H9 (cell line): ENCODE data around the gene WSB1. TPM values are rescaled to one million over a fixed set of nuclear protein-coding genes. Genes with fewer than 3 reads are reported as not detected.

Source experiments
- DNase-seq: peaks from one replicate; pipeline ENCODE4 v3.0.0-alpha.2; 2017
- H2AFZ ChIP-seq: one replicate; pipeline ENCODE4 v1.6.1; 2013; ENCODE audit warnings: mild to moderate bottlenecking, low read length, control low read depth, moderate library complexity
- H2AK5ac ChIP-seq: 2 replicates; pipeline ENCODE4 v1.6.1; 2013; ENCODE audit warnings: low read length, control low read depth, mixed read lengths; ENCODE audit not compliant: insufficient read length
- H2BK120ac ChIP-seq: one replicate; pipeline ENCODE4 v1.6.1; 2013; ENCODE audit warnings: low read depth, mild to moderate bottlenecking, low read length, control low read depth, inconsistent platforms; ENCODE audit not compliant: poor library complexity, severe bottlenecking
- H2BK12ac ChIP-seq: 2 replicates; pipeline ENCODE4 v1.6.1; 2013; ENCODE audit warnings: low read length, control low read depth, mixed read lengths, low read depth; ENCODE audit not compliant: insufficient read length
- H2BK15ac ChIP-seq: 2 replicates; pipeline ENCODE4 v1.6.1; 2013; ENCODE audit warnings: low read depth, low read length, control low read depth
- H2BK20ac ChIP-seq: one replicate; pipeline ENCODE4 v1.6.1; 2013; ENCODE audit warnings: low read depth, mild to moderate bottlenecking, low read length, control low read depth, inconsistent platforms; ENCODE audit not compliant: poor library complexity, severe bottlenecking
- H2BK5ac ChIP-seq: 2 replicates; pipeline ENCODE4 v1.6.1; 2013; ENCODE audit warnings: low read length, control low read depth, mixed read lengths; ENCODE audit not compliant: insufficient read length
- H3K14ac ChIP-seq: 2 replicates; pipeline ENCODE4 v1.6.1; 2013; ENCODE audit warnings: low read length, control low read depth; ENCODE audit not compliant: insufficient read depth
- H3K18ac ChIP-seq: 2 replicates; pipeline ENCODE4 v1.6.1; 2013; ENCODE audit warnings: low read depth, mild to moderate bottlenecking, mixed read lengths, low read length, control low read depth; ENCODE audit not compliant: insufficient read length
- H3K23ac ChIP-seq: 2 replicates; pipeline ENCODE4 v1.6.1; 2013; ENCODE audit warnings: low read length, control low read depth, mixed read lengths, low read depth; ENCODE audit not compliant: insufficient read length
- H3K23me2 ChIP-seq: 2 replicates; pipeline ENCODE4 v1.6.1; 2013; ENCODE audit warnings: low read depth, mild to moderate bottlenecking, mixed read lengths, low read length, control low read depth; ENCODE audit not compliant: insufficient read length, poor library complexity, severe bottlenecking
- H3K27ac ChIP-seq: 2 replicates; pipeline ENCODE4 v1.5.1; 2013; ENCODE audit warnings: low read length, control low read depth, mixed read lengths, low read depth; ENCODE audit not compliant: insufficient read length
- H3K27me3 ChIP-seq: 2 replicates; pipeline ENCODE4 v1.6.1; 2013; ENCODE audit warnings: low read length, control low read depth, inconsistent platforms; ENCODE audit not compliant: insufficient read depth
- H3K4ac ChIP-seq: 2 replicates; pipeline ENCODE4 v1.6.1; 2013; ENCODE audit warnings: low read depth, mild to moderate bottlenecking, control low read depth, inconsistent platforms, low read length, moderate library complexity
- H3K4me1 ChIP-seq: 2 replicates; pipeline ENCODE4 v1.6.1; 2013; ENCODE audit warnings: low read length, control low read depth, inconsistent platforms; ENCODE audit not compliant: insufficient read depth
- H3K4me2 ChIP-seq: 2 replicates; pipeline ENCODE4 v1.6.1; 2013; ENCODE audit warnings: low read length, control low read depth, mixed read lengths; ENCODE audit not compliant: insufficient read length, insufficient read depth
- H3K56ac ChIP-seq: 2 replicates; pipeline ENCODE4 v1.6.1; 2013; ENCODE audit warnings: low read depth, mild to moderate bottlenecking, mixed read lengths, low read length, control low read depth; ENCODE audit not compliant: insufficient read length
- H3K79me1 ChIP-seq: 2 replicates; pipeline ENCODE4 v1.6.1; 2013; ENCODE audit warnings: low read depth, mild to moderate bottlenecking, moderate library complexity, low read length, control low read depth, inconsistent platforms; ENCODE audit not compliant: insufficient read depth, poor library complexity, severe bottlenecking
- H3K79me2 ChIP-seq: 2 replicates; pipeline ENCODE4 v1.6.1; 2013; ENCODE audit warnings: low read length, control low read depth, inconsistent platforms; ENCODE audit not compliant: insufficient read depth
- H3K9ac ChIP-seq: 2 replicates; pipeline ENCODE4 v1.6.1; 2013; ENCODE audit warnings: low read length, control low read depth, mixed read lengths; ENCODE audit not compliant: insufficient read length; ENCODE audit errors: extremely low read depth
- H3K9me3 ChIP-seq: one replicate; pipeline ENCODE4 v1.6.1; 2013; ENCODE audit warnings: low read depth, low read length, inconsistent platforms; ENCODE audit not compliant: control insufficient read depth
- H3T11ph ChIP-seq: one replicate; pipeline ENCODE4 v1.6.1; 2013; ENCODE audit warnings: mild to moderate bottlenecking, low read length, control low read depth, inconsistent platforms
- H4K20me1 ChIP-seq: one replicate; pipeline ENCODE4 v1.6.1; 2013; ENCODE audit not compliant: control insufficient read depth, insufficient read length, insufficient read depth
- H4K5ac ChIP-seq: 2 replicates; pipeline ENCODE4 v1.6.1; 2013; ENCODE audit warnings: low read depth, mild to moderate bottlenecking, mixed read lengths, low read length, control low read depth; ENCODE audit not compliant: insufficient read length
- H4K8ac ChIP-seq: replicated peaks from 2 replicates; pipeline ENCODE4 v1.6.1; 2013; ENCODE audit warnings: low read length, control low read depth, mixed read lengths, low read depth; ENCODE audit not compliant: insufficient read length
- H4K91ac ChIP-seq: 2 replicates; pipeline ENCODE4 v1.6.1; 2013; ENCODE audit warnings: low read depth, mild to moderate bottlenecking, moderate library complexity, mixed read lengths, low read length, control low read depth; ENCODE audit not compliant: insufficient read length
- H3K27ac Mint-ChIP-seq, 3 experiments: 2 replicates in 2 of 3; 3 replicates in 1 of 3; pipeline ENCODE4 v1.8.0; 2020 to 2021; ENCODE audit warnings: mixed read lengths in 3 of 3, mild to moderate bottlenecking in 1 of 3, moderate library complexity in 1 of 3
- H3K27me3 Mint-ChIP-seq: 2 replicates; pipeline ENCODE4 v1.8.0; 2021; ENCODE audit warnings: low read depth, mild to moderate bottlenecking, moderate library complexity, mixed read lengths
- H3K36me3 Mint-ChIP-seq, 3 experiments: 2 replicates in 2 of 3; 3 replicates in 1 of 3; pipeline ENCODE4 v1.8.0; 2020 to 2021; ENCODE audit warnings: low read depth in 3 of 3, mixed read lengths in 3 of 3; ENCODE audit not compliant: insufficient read depth in 1 of 3
- H3K4me1 Mint-ChIP-seq, 2 experiments: 2 replicates each; pipeline ENCODE4 v1.8.0; 2020; ENCODE audit warnings: mixed read lengths in 2 of 2
- H3K4me3 Mint-ChIP-seq, 2 experiments: 2 replicates in 1 of 2; 3 replicates in 1 of 2; pipeline ENCODE4 v1.8.0; 2020 to 2021; ENCODE audit warnings: mild to moderate bottlenecking in 2 of 2, mixed read lengths in 2 of 2, moderate library complexity in 1 of 2
- H3K9me3 Mint-ChIP-seq, 2 experiments: 2 replicates in 1 of 2; 3 replicates in 1 of 2; pipeline ENCODE4 v1.8.0; 2020; ENCODE audit warnings: mild to moderate bottlenecking in 2 of 2, mixed read lengths in 2 of 2, moderate library complexity in 1 of 2
- WGBS: extraction: QIAGEN DNeasy Blood & Tissue Kit; methylation state at CpG from one replicate; pipeline ENCODE4 v1.1.7; 2013; ENCODE audit warnings: missing lambda C conversion rate, low lambda C conversion rate, mixed read lengths; ENCODE audit not compliant: insufficient read length; ENCODE audit errors: extremely low coverage; 5-methylcytosine and 5-hydroxymethylcytosine counted together
- total RNA-seq: library from RNA; stranded (reverse); gene quantifications from 2 replicates; pipeline ENCODE4 v1.2.1, GENCODE V29; 2021
- TF ChIP-seq, protein P1 (sequence below): fragments of 200-600 bp; sonication (generic); conservative IDR thresholded peaks from 3 replicates; pipeline ENCODE4 v1.8.0; 2021; ENCODE audit warnings: antibody characterized with exemption, mild to moderate bottlenecking

WSB1 gene
- total RNA-seq, 1 experiment from 2014 or later: 187 TPM

DNA sequence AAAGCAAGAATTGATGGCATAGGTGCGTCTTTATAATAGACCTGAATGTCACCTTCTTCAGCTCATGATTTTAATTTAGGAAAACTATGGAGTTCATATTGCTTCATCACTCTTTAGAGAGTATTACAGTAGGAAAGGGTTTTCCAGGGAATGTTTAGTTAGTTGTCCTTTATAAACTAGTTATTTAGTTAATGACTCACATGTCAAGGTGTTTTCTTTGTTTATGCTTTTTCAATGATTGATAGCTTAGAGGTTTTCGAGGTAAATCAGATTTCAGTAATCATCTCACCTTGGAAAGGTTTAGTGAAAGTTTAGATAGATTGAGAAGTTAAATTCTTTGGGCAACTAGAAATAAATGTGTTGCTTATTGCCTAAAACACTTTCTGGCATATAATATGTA, 9.8 kb downstream of the WSB1 start:
- H3K14ac ChIP-seq: no peak overlapping the region
- Mint-ChIP-seq H3K4me1 (peaks cover 6 to 12% of the 10 kb centered on the region in 2 experiments; a peak in 3 of 4 replicates), H3K4me3 (no peak overlapping the region), H3K36me3 (peaks cover 11 to 67% (median 46%) of the 10 kb centered on the region in 3 experiments; a peak in 6 of 7 replicates), H3K27me3 (no peaks in the 10 kb centered on the region), H3K27ac (no peak overlapping the region), H3K9me3 (no peaks in the 10 kb centered on the region)
- H3T11ph ChIP-seq: no peak overlapping the region
- no peak overlapping the region for H4K8ac ChIP-seq
- DNase-seq: no peak
- H4K20me1 ChIP-seq: no peaks in the 10 kb centered on the region
- no peak overlapping the region for H3K27ac ChIP-seq
- H2BK20ac ChIP-seq: no peak overlapping the region
- WGBS: no CpG with 5 or more reads among the region's 2 CpGs
- H3K27me3 ChIP-seq: no peaks in the 10 kb centered on the region
- no peak overlapping the region for H3K23ac ChIP-seq
- H4K91ac ChIP-seq: no peak overlapping the region
- H2BK15ac ChIP-seq: no peak overlapping the region
- peaks cover 11% of the 10 kb centered on the region for H3K79me1 ChIP-seq
- TF ChIP-seq, protein P1, sequence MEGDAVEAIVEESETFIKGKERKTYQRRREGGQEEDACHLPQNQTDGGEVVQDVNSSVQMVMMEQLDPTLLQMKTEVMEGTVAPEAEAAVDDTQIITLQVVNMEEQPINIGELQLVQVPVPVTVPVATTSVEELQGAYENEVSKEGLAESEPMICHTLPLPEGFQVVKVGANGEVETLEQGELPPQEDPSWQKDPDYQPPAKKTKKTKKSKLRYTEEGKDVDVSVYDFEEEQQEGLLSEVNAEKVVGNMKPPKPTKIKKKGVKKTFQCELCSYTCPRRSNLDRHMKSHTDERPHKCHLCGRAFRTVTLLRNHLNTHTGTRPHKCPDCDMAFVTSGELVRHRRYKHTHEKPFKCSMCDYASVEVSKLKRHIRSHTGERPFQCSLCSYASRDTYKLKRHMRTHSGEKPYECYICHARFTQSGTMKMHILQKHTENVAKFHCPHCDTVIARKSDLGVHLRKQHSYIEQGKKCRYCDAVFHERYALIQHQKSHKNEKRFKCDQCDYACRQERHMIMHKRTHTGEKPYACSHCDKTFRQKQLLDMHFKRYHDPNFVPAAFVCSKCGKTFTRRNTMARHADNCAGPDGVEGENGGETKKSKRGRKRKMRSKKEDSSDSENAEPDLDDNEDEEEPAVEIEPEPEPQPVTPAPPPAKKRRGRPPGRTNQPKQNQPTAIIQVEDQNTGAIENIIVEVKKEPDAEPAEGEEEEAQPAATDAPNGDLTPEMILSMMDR: no peak
- no peaks in the 10 kb centered on the region for H3K9me3 ChIP-seq
- no peak overlapping the region for H3K18ac ChIP-seq
- no peak overlapping the region for H2BK12ac ChIP-seq
- no peak overlapping the region for H2AFZ ChIP-seq
- peaks cover 13% of the 10 kb centered on the region; the same call in 1 of the 2 replicates for H3K79me2 ChIP-seq
- no peak overlapping the region for H2BK120ac ChIP-seq
- no peak overlapping the region for H2BK5ac ChIP-seq
- H2AK5ac ChIP-seq: no peak overlapping the region
- no peak overlapping the region for H3K4me2 ChIP-seq
- H3K23me2 ChIP-seq: no peaks in the 10 kb centered on the region
- no peak overlapping the region for H3K4ac ChIP-seq
- no peak overlapping the region for H3K56ac ChIP-seq
- no peaks in the 10 kb centered on the region for H3K4me1 ChIP-seq
- no peak overlapping the region for H4K5ac ChIP-seq
- no peak overlapping the region for H3K9ac ChIP-seq
